Keratinocyte (primary cell): ENCODE data around the gene TECRL.

Source experiments
- EZH2 ChIP-seq: IDR thresholded peaks from one replicate; pipeline ENCODE4 v1.6.1; 2012; ENCODE audit warnings: inconsistent platforms, mild to moderate bottlenecking, low read length, moderate library complexity
- TF ChIP-seq, protein P1 (sequence below), 3 experiments: IDR thresholded peaks in 1 of 3; conservative IDR thresholded peaks in 1 of 3; optimal IDR thresholded peaks in 1 of 3; 2 replicates in 2 of 3; 3 replicates in 1 of 3; pipeline versions ENCODE3 to v1.5.1; 2011; ENCODE audit warnings: low read length in 3 of 3, mild to moderate bottlenecking in 3 of 3, moderate library complexity in 2 of 3, control low read depth in 1 of 3, inconsistent platforms in 1 of 3; ENCODE audit not compliant: insufficient read depth in 2 of 3; ENCODE audit errors: extremely low read depth in 1 of 3

DNA sequence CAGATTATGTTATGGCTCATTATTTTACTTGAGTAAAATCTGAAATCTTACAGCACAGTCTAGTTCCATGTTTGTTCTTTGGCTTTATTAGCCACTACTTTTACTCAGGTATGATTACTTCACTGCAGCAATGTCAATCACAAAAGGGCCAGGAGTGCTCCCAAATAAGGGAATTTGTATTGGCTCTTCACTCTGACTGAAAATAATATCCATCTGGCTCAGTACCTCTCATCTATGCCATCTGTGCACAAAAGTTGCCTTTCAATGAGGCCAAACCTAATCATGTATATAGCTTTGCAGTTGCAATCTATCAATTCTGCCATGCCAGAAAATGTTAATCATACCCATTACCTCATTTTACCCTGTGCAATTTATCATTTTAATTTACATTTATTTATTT lies 161.1 kb downstream of the TECRL start:
- TF ChIP-seq, protein P1, sequence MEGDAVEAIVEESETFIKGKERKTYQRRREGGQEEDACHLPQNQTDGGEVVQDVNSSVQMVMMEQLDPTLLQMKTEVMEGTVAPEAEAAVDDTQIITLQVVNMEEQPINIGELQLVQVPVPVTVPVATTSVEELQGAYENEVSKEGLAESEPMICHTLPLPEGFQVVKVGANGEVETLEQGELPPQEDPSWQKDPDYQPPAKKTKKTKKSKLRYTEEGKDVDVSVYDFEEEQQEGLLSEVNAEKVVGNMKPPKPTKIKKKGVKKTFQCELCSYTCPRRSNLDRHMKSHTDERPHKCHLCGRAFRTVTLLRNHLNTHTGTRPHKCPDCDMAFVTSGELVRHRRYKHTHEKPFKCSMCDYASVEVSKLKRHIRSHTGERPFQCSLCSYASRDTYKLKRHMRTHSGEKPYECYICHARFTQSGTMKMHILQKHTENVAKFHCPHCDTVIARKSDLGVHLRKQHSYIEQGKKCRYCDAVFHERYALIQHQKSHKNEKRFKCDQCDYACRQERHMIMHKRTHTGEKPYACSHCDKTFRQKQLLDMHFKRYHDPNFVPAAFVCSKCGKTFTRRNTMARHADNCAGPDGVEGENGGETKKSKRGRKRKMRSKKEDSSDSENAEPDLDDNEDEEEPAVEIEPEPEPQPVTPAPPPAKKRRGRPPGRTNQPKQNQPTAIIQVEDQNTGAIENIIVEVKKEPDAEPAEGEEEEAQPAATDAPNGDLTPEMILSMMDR (optimal IDR thresholded peaks at IDR 0.05 in 1 of 3, IDR thresholded peaks at IDR 0.05 in 1 of 3, conservative IDR thresholded peaks at IDR 0.05 in 1 of 3; ENCODE audit: extremely low read depth in 1 of 3, insufficient read depth in 2 of 3, low read length in 3 of 3) = no peak
- no peak for TF ChIP-seq EZH2
